GM18511 (cell line): ENCODE data around the gene NSMCE1.
"Not testable (repeated sequence)": the region's sequence is repeated elsewhere in the genome, so short reads cannot be mapped to it uniquely, and the experiment has no call there.

Experiments used
- ATAC-seq: cut with Tn5 transposase; IDR thresholded peaks from one replicate; pipeline ENCODE4 v1.9.1; 2021; ENCODE audit warnings: mild to moderate bottlenecking, moderate library complexity; ENCODE audit not compliant: unreplicated experiment

The NSMCE1 gene

DNA sequence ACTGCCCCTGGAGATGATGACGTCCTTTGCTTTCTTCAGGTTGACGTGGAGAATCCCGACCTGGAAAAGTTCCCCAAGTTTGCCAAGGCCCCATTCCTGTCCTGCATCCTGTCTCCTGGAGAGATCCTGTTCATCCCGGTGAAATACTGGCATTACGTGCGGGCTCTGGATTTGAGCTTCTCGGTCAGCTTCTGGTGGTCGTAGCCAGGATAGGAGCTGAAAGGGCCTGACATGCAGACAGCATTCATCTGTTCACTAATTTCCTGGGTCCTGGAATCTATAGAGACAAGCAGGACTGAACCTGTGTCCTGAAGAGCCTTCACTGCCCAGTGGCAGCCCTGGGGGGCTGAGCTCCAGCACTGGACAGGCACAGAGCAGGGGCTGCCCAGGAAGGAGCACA is 48.0 kb downstream of the NSMCE1 start:
- no peak for ATAC-seq

DNA sequence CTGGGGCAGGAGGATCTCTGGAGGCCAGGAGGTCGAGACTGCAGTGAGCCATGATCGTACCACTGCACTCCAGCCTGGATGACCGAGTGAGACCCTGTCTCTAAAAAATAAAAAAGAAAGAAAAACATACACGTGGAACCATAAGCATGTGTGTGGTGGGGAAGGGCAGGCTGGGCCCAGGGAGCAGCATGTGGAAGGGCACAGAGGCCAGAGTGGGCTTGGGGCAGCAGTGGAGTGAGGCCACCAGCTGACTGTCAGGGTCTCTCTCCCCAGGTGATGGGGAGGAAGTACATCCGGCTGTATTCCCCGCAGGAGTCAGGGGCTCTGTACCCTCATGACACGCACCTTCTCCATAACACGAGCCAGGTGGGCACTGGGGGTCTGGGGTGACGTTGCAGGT is 48.5 kb downstream of the NSMCE1 start:
- no peak for ATAC-seq

GRCh38 chr16:27219161-27219560 is 49.4 kb downstream of the NSMCE1 start:
- no peak for ATAC-seq

DNA sequence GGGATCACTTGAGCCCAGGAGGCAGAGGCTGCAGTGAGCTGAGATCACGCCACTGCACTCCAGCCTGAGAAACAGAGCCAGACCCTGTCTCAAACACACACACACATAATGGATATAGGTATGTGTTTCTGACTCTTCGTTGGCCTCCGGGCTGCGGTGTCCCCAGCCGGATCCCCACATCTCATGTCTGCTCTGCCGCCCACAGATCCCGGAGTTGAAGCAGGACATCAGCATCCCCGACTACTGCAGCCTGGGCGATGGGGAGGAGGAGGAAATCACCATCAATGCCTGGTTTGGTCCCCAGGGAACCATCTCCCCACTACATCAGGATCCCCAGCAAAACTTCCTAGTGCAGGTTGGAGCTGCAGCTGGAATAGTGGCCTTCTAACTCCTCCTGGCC is 49.8 kb downstream of the NSMCE1 start:
- no peak for ATAC-seq

- ATAC-seq = no peak
These were observed 51.3 kb downstream of the NSMCE1 start for GRCh38 chr16:27217256-27217655.

- no peak for ATAC-seq
These were observed 52.2 kb downstream of the NSMCE1 start for GRCh38 chr16:27216297-27216885.

DNA sequence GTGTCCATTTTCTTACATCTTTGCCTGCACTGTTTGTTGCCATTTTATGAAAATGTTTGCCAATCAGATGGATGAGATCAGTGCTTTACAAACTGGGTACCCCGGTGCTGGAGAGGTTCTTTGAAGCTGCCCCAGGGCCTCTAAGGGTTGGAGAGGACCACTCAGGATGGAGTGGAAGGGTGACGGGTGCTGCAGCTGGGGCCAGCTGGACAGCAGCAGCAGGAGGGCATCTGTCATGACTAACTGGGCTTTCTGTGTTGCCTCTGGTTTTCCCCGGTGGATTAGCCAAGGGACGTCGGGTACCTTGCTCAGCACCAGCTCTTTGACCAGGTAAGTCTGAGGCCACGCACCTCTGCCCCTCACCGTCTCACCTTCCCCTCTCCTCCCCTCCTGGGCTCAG is 52.9 kb downstream of the NSMCE1 start:
- ATAC-seq = no peak

DNA sequence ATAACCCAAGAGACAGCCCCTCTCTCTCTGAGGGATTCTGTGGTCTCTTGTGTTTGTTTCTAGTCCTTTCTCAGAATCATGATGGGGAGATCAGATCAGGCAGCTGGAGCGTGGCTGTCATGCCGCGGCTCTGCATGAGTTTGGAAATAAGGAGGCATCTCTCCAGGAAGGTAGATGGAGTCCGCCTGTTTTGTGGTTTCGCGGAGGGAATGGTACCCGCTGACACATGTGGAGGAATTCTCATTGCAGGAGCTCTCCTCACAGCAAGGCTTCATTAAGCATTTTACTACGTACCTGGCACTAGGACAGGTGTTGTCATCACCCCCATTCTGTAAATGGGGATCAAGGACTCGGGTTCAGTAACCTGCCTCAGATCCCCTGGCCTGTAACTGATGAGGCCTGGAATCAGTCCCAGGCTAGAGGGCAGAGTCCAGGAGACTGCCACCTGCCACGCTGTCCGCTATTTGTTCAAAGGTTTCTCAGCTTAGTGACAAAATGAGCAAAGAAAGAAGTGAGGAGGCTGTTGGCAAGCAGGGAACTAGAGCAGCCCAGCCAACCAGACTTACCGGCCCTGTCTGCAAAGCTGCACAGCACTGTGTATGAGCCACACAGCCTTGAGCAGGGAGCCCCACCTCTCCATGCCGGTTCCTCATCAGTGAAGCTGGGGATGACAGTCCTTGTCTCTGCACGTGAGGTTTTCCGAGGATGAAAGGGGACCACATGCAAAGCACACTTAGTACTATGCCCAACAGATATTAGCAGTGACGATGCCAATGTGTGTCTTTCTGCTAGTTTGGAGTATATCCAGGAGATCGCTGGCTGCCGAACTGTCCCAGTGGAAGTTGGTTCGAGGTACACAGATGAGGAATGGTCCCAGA is 54.2 kb downstream of the NSMCE1 start:
- no peak for ATAC-seq

- no peak for ATAC-seq
These were observed 57.5 kb downstream of the NSMCE1 start for GRCh38 chr16:27211026-27211425.

DNA sequence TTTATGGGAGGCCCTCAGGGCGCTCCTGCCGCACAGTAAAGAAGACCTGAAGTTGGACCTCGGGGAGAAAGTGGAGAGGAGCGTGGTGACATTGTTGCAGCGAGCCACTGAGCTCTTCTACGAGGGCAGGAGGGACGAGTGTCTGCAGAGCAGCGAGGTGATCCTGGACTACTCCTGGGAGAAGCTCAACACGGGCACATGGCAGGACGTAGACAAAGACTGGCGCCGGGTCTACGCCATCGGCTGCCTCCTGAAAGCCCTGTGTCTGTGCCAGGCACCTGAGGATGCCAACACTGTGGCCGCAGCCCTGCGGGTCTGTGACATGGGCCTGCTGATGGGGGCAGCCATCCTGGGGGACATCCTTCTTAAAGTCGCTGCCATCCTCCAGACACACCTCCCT is 58.4 kb downstream of the NSMCE1 start:
- no peak for ATAC-seq

- ATAC-seq = no peak
These were observed 59.0 kb downstream of the NSMCE1 start for GRCh38 chr16:27209591-27209990.

- no peak for ATAC-seq
These were observed 59.8 kb downstream of the NSMCE1 start for GRCh38 chr16:27208796-27209195.

GRCh38 chr16:27208081-27208680 is 60.4 kb downstream of the NSMCE1 start:
- ATAC-seq = no peak

- ATAC-seq = not testable (repeated sequence)
These were observed 61.5 kb downstream of the NSMCE1 start for GRCh38 chr16:27207121-27207520.

- ATAC-seq = no peak
These were observed 63.0 kb downstream of the NSMCE1 start for GRCh38 chr16:27205423-27206065.

- ATAC-seq = no peak
These were observed 64.2 kb downstream of the NSMCE1 start for GRCh38 chr16:27204312-27204915.

DNA sequence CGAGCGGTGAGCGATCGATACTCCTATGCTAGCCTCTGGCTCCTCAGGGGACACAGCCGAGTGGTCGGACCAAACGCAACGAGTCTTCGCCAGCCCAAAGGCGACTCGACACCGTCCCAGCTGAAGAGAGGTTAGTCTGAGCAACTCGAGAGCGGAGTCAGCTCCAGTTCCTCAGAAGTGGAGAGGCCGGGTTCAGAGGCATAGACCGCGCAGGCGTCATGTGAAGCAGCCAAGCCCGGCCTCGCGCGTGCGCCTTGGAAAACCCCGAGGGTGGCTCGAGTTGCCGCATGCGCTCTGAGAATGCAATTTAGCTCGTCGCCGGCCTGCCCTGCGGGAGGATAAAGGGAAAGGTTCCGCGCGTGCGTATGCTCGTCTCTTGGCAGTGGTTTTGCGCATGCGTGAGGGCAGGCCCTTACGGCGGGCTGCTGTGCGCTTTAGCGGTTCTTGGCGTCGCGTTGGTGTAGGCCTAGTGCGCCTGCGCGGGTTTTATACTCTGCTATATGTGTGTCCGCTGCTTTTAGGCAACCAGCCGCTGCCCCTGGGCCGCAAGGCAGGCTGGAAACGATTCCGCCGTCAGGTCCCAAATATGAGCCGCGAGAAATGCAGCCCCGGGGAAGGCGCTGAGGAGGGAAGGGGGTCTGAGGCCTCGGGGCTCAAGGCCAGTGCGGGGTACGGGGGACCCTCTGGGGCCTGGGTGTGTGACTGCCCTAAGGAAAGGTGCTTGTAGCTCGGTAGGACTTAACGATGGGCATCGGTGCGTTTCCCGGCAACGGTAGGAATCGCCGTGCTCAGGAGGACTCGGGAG is 64.9 kb downstream of the NSMCE1 start, which contains the start of gene KDM8:
KDM8 (plus strand) TSS at position 20 of the 805 bp plus-strand sequence. CDS start 6,598 bp downstream, outside the sequence.
- peak; percentile 87 for ATAC-seq

DNA sequence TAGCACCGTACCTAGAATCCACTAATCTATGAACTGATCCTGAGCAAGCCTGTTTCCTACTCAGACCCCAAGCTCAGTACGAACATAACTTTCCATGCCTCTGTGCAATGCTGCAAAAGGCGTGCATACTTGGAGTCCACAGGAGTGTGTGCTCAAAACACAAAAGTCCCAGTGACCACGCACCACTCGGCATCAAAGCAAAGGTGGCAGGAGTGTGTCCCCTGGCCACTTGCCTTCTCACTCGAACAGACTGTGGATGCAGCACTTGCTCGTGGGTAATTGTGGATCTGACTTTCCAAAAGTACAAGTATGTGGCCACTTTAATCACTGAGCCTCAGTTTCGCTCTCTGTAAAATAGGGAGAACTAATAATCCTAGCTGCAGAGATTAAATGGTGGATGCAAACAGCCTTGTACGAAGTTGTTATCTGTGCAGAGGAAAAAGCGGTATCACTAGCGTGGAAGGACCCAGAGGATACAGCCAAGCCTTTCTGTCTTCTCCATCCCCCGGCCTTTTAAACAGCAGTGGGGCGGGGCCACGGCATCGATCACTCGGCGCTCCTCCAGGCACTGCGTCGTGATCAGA is 65.6 kb downstream of the NSMCE1 start:
- ATAC-seq = peak; percentile 64

- ATAC-seq = not testable (repeated sequence)
These were observed 67.7 kb downstream of the NSMCE1 start for GRCh38 chr16:27200914-27201313.

- peak; percentile 47 for ATAC-seq
These were observed 68.8 kb downstream of the NSMCE1 start for GRCh38 chr16:27199736-27200135.
